GM23248 (cell line): ENCODE results near the gene CEACAM19. TPM values are rescaled to one million over a fixed set of nuclear protein-coding genes. Genes with fewer than 3 reads are reported as not detected.

ENCODE experiments used
- DNase-seq: peaks from one replicate; pipeline ENCODE4 v3.0.0-alpha.2; 2015
- H2AFZ ChIP-seq: fragments of 200-600 bp; sonication (generic); 2 replicates; pipeline ENCODE4 v1.6.1; 2016; ENCODE audit warnings: antibody characterized with exemption
- H3F3A ChIP-seq: fragments of 200-600 bp; sonication (generic); 2 replicates; pipeline ENCODE4 v1.6.1; 2016; ENCODE audit warnings: mild to moderate bottlenecking, antibody characterized with exemption, mixed run types; ENCODE audit not compliant: insufficient read depth
- H3K27ac ChIP-seq: fragments of 200-600 bp; sonication (generic); 2 replicates; pipeline ENCODE4 v1.5.1; 2016; ENCODE audit warnings: mild to moderate bottlenecking
- H3K27me3 ChIP-seq: fragments of 200-600 bp; sonication (generic); replicated peaks from 2 replicates; pipeline ENCODE4 v1.6.1; 2016; ENCODE audit warnings: mild to moderate bottlenecking; ENCODE audit not compliant: insufficient read depth
- H3K36me3 ChIP-seq: fragments of 200-600 bp; sonication (generic); 2 replicates; pipeline ENCODE4 v1.6.1; 2016; ENCODE audit warnings: low read depth, mild to moderate bottlenecking
- H3K4me1 ChIP-seq: fragments of 200-600 bp; sonication (generic); 2 replicates; pipeline ENCODE4 v1.6.1; 2016; ENCODE audit warnings: mild to moderate bottlenecking; ENCODE audit not compliant: insufficient read depth
- H3K4me2 ChIP-seq: fragments of 200-600 bp; sonication (generic); one replicate; pipeline ENCODE4 v1.6.1; 2016; ENCODE audit warnings: mild to moderate bottlenecking; ENCODE audit not compliant: unreplicated experiment
- H3K4me3 ChIP-seq: fragments of 200-600 bp; sonication (generic); 2 replicates; pipeline ENCODE4 v1.5.1; 2016; ENCODE audit warnings: mild to moderate bottlenecking
- H3K79me2 ChIP-seq: fragments of 200-600 bp; sonication (generic); 2 replicates; pipeline ENCODE4 v1.6.1; 2016; ENCODE audit warnings: mild to moderate bottlenecking; ENCODE audit not compliant: insufficient read depth
- H3K9ac ChIP-seq: fragments of 200-600 bp; sonication (generic); 2 replicates; pipeline ENCODE4 v1.6.1; 2016; ENCODE audit warnings: mild to moderate bottlenecking
- H3K9me2 ChIP-seq: fragments of 200-600 bp; sonication (generic); 2 replicates; pipeline ENCODE4 v1.6.1; 2016; ENCODE audit warnings: mixed run types, mild to moderate bottlenecking, moderate library complexity; ENCODE audit not compliant: insufficient read depth
- H3K9me3 ChIP-seq: fragments of 200-600 bp; sonication (generic); one replicate; pipeline ENCODE4 v1.6.1; 2017; ENCODE audit warnings: low read depth
- H4K20me1 ChIP-seq: fragments of 200-600 bp; sonication (generic); 2 replicates; pipeline ENCODE4 v1.6.0; 2016; ENCODE audit not compliant: insufficient read depth
- EZH2 ChIP-seq: fragments of 200-600 bp; sonication (generic); IDR thresholded peaks from 2 replicates; pipeline ENCODE4 v1.6.1; 2018; ENCODE audit warnings: antibody characterized with exemption, mild to moderate bottlenecking; ENCODE audit not compliant: insufficient read depth, poor library complexity, severe bottlenecking
- EZH2phosphoT487 ChIP-seq: fragments of 200-600 bp; sonication (generic); IDR thresholded peaks from 2 replicates; pipeline ENCODE4 v1.6.1; 2018; ENCODE audit warnings: antibody characterized with exemption, moderate library complexity, mild to moderate bottlenecking, low read depth; ENCODE audit not compliant: insufficient read depth
- WGBS, 2 experiments: methylation state at CpG; one replicate each; pipeline ENCODE4 v1.1.6; 2015 to 2017; ENCODE audit warnings: low lambda C conversion rate in 2 of 2, low coverage in 1 of 2; ENCODE audit errors: missing lambda C conversion rate in 2 of 2; 5-methylcytosine and 5-hydroxymethylcytosine counted together
- in situ Hi-C: fragments of 300-500 bp; cut with MboI; formaldehyde crosslinking; loops from 2 replicates; pipeline ENCODE4 v1.15.0; 2020
- polyA plus RNA-seq: library from polyadenylated mRNA; unstranded; fragments of >200 nt; fragmentation: Nextera tagmentation; extraction: Ambion mirVana; gene quantifications from 2 replicates; pipeline ENCODE4 v1.2.1, GENCODE V29; 2016
- total RNA-seq: library from RNA; depleted of rRNA; stranded (reverse); fragments of >200 nt; shearing (Covaris generic); gene quantifications from 2 replicates; pipeline ENCODE4 v1.2.3, GENCODE V29; 2014

CEACAM19 gene
- total and polyA plus RNA-seq, 2 experiments from 2014 or later: 1.7 to 1.9 TPM

GRCh38 chr19:44696939-44697669 lies 25.8 kb downstream of the CEACAM19 start:
- no peak for DNase-seq
- H3K27ac ChIP-seq: no peak overlapping the region

GRCh38 chr19:44697670-44698034 lies 26.4 kb downstream of the CEACAM19 start:
- WGBS, 2 experiments: 80% methylated on average over 4 of the region's 4 CpGs
- H3K79me2 ChIP-seq: no peaks in the 10 kb centered on the region
- H3K9me2 ChIP-seq: no peaks in the 10 kb centered on the region
- no peaks in the 10 kb centered on the region; the same call in 1 of the 2 replicates for H3K27me3 ChIP-seq
- no peak overlapping the region for H3K27ac ChIP-seq
- H4K20me1 ChIP-seq: no peaks in the 10 kb centered on the region
- no peaks in the 10 kb centered on the region for H3K36me3 ChIP-seq
- H3K4me2 ChIP-seq: no peak overlapping the region
- no peaks in the 10 kb centered on the region for H3K9me3 ChIP-seq
- TF ChIP-seq EZH2 (no peak), EZH2phosphoT487 (no peak)
- no peak for DNase-seq
- no peak overlapping the region for H2AFZ ChIP-seq
- no peak overlapping the region for H3K4me3 ChIP-seq
- no peak overlapping the region for H3K9ac ChIP-seq
- H3K4me1 ChIP-seq: no peaks in the 10 kb centered on the region
- H3F3A ChIP-seq: no peaks in the 10 kb centered on the region
- in situ Hi-C loops: no loop called here

More at GRCh38 chr19:44696939-44697669, 25.8 kb downstream of the CEACAM19 start:
- no peaks in the 10 kb centered on the region; the same call in 1 of the 2 replicates for H3K27me3 ChIP-seq
- H2AFZ ChIP-seq: no peak overlapping the region
- no peaks in the 10 kb centered on the region for H3F3A ChIP-seq
- no peaks in the 10 kb centered on the region for H3K79me2 ChIP-seq
- H3K9me3 ChIP-seq: no peaks in the 10 kb centered on the region
- no peak overlapping the region for H3K9ac ChIP-seq
- no peak overlapping the region for H3K4me2 ChIP-seq
- WGBS, 2 experiments: 60 to 61% methylated on average over 22 of the region's 22 CpGs
- in situ Hi-C loops: no loop called here
- H3K4me3 ChIP-seq: no peak overlapping the region
- H4K20me1 ChIP-seq: no peaks in the 10 kb centered on the region
- H3K36me3 ChIP-seq: no peaks in the 10 kb centered on the region
- TF ChIP-seq EZH2phosphoT487 (no peak), EZH2 (no peak)
- no peaks in the 10 kb centered on the region for H3K9me2 ChIP-seq
- H3K4me1 ChIP-seq: no peaks in the 10 kb centered on the region

- Histone ChIP-seq H2AFZ (no peak within 1 kb of the TSS), H3K79me2 (no peaks in the 10 kb centered on the region), H3K4me2 (no peak within 1 kb of the TSS), H3K9ac (no peak within 1 kb of the TSS), H3K4me1 (no peaks in the 10 kb centered on the region), H3F3A (no peaks in the 10 kb centered on the region), H3K27me3 (no peaks in the 10 kb centered on the region; the same call in 1 of the 2 replicates), H4K20me1 (no peaks in the 10 kb centered on the region), H3K9me2 (no peaks in the 10 kb centered on the region), H3K4me3 (no peak within 1 kb of the TSS), H3K9me3 (no peaks in the 10 kb centered on the region), H3K36me3 (no peaks in the 10 kb centered on the region), H3K27ac (no peak within 1 kb of the TSS)
- WGBS, 2 experiments: 77% methylated on average over 13 of the region's 13 CpGs
- DNase-seq: no peak
- TF ChIP-seq EZH2phosphoT487 (no peak), EZH2 (no peak)
- in situ Hi-C loops: no loop called here
Measured at GRCh38 chr19:44698492-44699201, 27.4 kb downstream of the CEACAM19 start, which contains the start of gene CEACAM16. CEACAM16 (plus strand) TSS chr19:44699151; CDS start chr19:44701457, 2,306 bp downstream.

GRCh38 chr19:44700547-44700946 lies 29.3 kb downstream of the CEACAM19 start:
- Histone ChIP-seq H4K20me1 (no peaks in the 10 kb centered on the region), H3K27me3 (no peaks in the 10 kb centered on the region; the same call in 1 of the 2 replicates), H3K9ac (no peak overlapping the region), H3F3A (no peaks in the 10 kb centered on the region), H3K36me3 (no peaks in the 10 kb centered on the region), H3K79me2 (no peaks in the 10 kb centered on the region), H3K4me3 (no peak overlapping the region), H3K27ac (no peak overlapping the region), H3K9me2 (no peaks in the 10 kb centered on the region), H3K4me1 (no peaks in the 10 kb centered on the region), H3K4me2 (no peak overlapping the region), H2AFZ (no peak overlapping the region), H3K9me3 (no peaks in the 10 kb centered on the region)
- WGBS, 2 experiments: 73 to 77% methylated on average over 5 of the region's 5 CpGs
- no peak for TF ChIP-seq EZH2phosphoT487
- no peak for TF ChIP-seq EZH2
- no peak for DNase-seq
- in situ Hi-C loops: no loop called here
